ENCODE measurements around the gene ARHGAP31. TPM values are rescaled to one million over a fixed set of nuclear protein-coding genes. Genes with fewer than 3 reads are reported as not detected.

Gene ARHGAP31
- total and polyA plus RNA-seq, 2 of the 8 experiments (the other 6 are each of a cell fraction or from before 2014, with no cell fraction given): 1.1 to 7.6 TPM

DNA sequence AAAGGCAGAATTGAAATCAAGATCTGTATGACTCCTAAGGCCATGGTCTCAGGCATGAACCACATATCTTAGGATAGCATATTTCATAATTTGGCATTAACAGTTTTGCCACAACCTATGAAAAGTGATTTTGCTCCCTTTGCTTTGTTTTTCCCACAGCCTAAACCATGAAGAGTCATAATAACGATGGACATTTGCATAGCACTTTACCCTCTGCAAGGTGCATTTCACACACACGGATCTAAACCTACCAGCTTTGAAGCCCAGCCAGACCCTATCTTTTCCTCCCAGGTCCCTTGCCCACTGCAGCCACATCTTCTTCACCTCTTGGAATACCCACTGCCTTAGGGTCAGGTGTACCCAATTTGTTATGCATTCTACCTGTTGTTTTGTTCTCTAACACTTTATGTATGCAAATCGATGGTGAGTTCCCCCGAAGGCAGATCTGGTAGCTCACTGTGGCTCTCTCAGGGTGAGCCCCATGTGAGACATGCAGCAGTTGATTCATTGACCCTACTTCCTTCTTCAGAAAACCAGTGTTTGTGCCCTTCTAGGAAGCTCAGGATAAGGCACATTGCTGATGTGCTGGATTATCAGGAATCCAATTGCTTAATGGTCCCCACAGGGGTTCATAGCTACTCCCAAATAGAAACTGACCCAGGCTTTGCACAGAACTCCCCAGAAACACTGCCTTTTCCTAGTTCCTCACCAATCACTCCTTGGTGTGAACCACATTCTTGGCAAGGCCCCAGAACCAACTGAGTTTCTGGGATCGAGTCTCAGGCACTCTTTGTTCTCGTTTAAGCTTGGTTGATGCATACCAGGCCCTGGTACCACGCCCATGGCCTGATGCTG, 8.7 kb downstream of the ARHGAP31 start:
- POLR2A ChIA-PET (ENCODE audit: partially characterized antibody): interaction anchor here (0.9 to 1.8 kb wide), 4 partner anchors 10 to 157 kb away, joined by 3 to 5 read pairs (median 4); no protein-coding TSS in a partner anchor
- TF ChIP-seq FOSL1 (IDR thresholded peaks at IDR 0.05; ENCODE audit: insufficient read depth, low read depth, low read length): no peak
- Histone ChIP-seq H4K20me1 (replicated peaks in 1 of 2; ENCODE audit: control insufficient read depth in 1 of 2, insufficient read depth in 2 of 2, low read length in 2 of 2) (no peaks in the 10 kb centered on the region), H3K27ac (ENCODE audit: low read depth, low read length) (no peak overlapping the region), H2BK12ac (ENCODE audit: low read depth, low read length) (no peak overlapping the region), H4K5ac (ENCODE audit: insufficient read length, low read depth, low read length) (no peak overlapping the region), H3K9me3 (ENCODE audit: insufficient read depth in 2 of 2, low read depth in 1 of 2, low read length in 1 of 2) (no peaks in the 10 kb centered on the region), H3K4ac (replicated peaks; ENCODE audit: insufficient read length, low read depth, low read length) (no peak overlapping the region), H2BK120ac (replicated peaks; ENCODE audit: low read depth, low read length) (no peak overlapping the region), H2BK5ac (ENCODE audit: low read depth, low read length) (no peak overlapping the region), H3K23me2 (ENCODE audit: low read depth, low read length) (no peaks in the 10 kb centered on the region), H3K9ac (replicated peaks in 1 of 4; ENCODE audit: extremely low read depth in 1 of 4, low read depth in 3 of 4, low read length in 3 of 4) (no peak overlapping the region; a peak in 1 of 7 replicates), H3K36me3 (ENCODE audit: control insufficient read depth in 2 of 4, insufficient read depth in 4 of 4, low read length in 3 of 4) (no peaks in the 10 kb centered on the region), H2AFZ (ENCODE audit: low read length) (no peak overlapping the region), H3K14ac (ENCODE audit: insufficient read length) (no peak overlapping the region), H3K56ac (replicated peaks; ENCODE audit: insufficient read length, low read depth, low read length) (no peak overlapping the region), H3K4me2 (ENCODE audit: insufficient read depth in 1 of 2, low read depth in 2 of 2, low read length in 2 of 2) (peak overlapping the region in 1 of 2 experiments; percentile 37; a peak in 1 of 4 replicates), H2BK20ac (ENCODE audit: low read length) (no peak overlapping the region), H3K79me1 (ENCODE audit: low read depth, low read length) (no peaks in the 10 kb centered on the region; the same call in 1 of the 2 replicates), H3K23ac (ENCODE audit: insufficient read length) (no peak overlapping the region), H3K4me1 (replicated peaks in 1 of 4; ENCODE audit: control insufficient read depth in 3 of 4, insufficient read depth in 4 of 4, low read length in 3 of 4) (peaks cover 6 to 12% (median 10%) of the 10 kb centered on the region in 4 experiments; a peak in 6 of 7 replicates), H2BK15ac (ENCODE audit: low read length) (no peak overlapping the region), H4K91ac (replicated peaks; ENCODE audit: insufficient read length, low read length) (no peak overlapping the region), H3K4me3 (ENCODE audit: extremely low read depth in 1 of 4, insufficient read depth in 2 of 4, low read depth in 3 of 4, low read length in 4 of 4) (no peak overlapping the region; a peak in 1 of 8 replicates), H4K8ac (ENCODE audit: extremely low read depth, insufficient read depth, low read length) (no peak overlapping the region), H3K18ac (ENCODE audit: extremely low read depth, low read length) (no peak overlapping the region), H3K79me2 (ENCODE audit: control insufficient read depth in 1 of 2, insufficient read depth in 2 of 2, low read length in 2 of 2) (no peaks in the 10 kb centered on the region), H3K27me3 (replicated peaks in 1 of 4; ENCODE audit: control insufficient read depth in 3 of 4, extremely low read depth in 1 of 4, insufficient read depth in 3 of 4, low read length in 3 of 4) (no peaks in the 10 kb centered on the region), H2AK5ac (ENCODE audit: low read depth, low read length) (no peak overlapping the region)
- 76% methylated on average over 7 of the region's 7 CpGs; no CpG with 5 or more reads in 1 of the 2 experiments for WGBS, 2 experiments (ENCODE audit: extremely low coverage in 1 of 2, insufficient coverage in 1 of 2, insufficient read length in 1 of 2, insufficient replicate concordance in 2 of 2, low coverage in 1 of 2, low lambda C conversion rate in 2 of 2, missing lambda C conversion rate in 1 of 2)
- DNase-seq (ENCODE audit: low read depth in 1 of 2, low spot score in 2 of 2): no peak
- CTCF ChIA-PET (ENCODE audit: partially characterized antibody): interaction anchor here (0.6 to 2.1 kb wide), 6 partner anchors 8 to 154 kb away, joined by 3 to 8 read pairs (median 4); partner anchors contain the start of gene ARHGAP31
- FAIRE-seq: no peak

Measured in H1 (cell line).